EH (cell line): ENCODE data around the gene TBC1D2.
A peak's percentile ranks its signal among the peaks of the same experiment; 100 is the strongest.
"Not testable (repeated sequence)": the region's sequence is repeated elsewhere in the genome, so short reads cannot be mapped to it uniquely, and the experiment has no call there.

Experiments
- DNase-seq: peaks from one replicate; pipeline ENCODE4 v3.0.0-alpha.2; 2015; ENCODE audit warnings: low read depth

Gene TBC1D2

DNA sequence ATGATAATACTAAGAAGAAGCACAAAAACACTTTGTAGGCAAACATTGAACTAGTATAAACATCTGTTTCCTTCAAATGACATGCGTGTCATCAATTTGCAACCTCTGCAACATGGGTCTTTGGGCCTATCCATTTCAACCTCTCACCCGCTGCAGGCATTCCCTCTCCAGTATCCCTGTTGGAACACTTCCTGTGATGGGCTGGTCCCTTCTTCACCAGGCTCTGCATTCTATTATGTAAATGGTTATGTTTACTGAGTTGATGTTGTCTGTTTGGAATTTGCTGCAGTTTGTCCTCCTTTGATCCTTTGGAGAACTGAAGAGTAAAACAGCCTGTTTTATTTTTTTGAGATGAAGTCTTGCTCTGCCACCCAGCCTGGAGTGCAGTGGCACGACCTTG, 16.6 kb upstream of the TBC1D2 start:
- DNase-seq = no peak

DNA sequence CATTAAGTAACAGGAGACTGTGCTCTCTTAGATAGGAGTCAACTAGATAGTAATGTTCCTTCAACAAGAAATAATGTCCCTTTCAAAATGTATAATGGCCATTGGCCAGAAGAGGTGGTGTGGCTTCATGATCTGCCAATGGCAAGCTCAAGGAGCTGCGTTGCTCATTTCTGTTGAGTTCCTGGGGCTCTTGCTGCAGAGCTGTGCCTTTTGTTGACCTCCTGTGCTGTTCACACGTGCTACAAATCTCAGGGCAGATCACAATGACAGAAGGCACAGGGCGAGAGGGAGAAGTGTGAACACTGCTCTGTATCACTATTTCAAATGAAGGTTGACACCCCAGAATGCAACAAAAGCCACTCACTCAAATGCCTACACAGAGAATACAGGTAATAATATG, 16.0 kb upstream of the TBC1D2 start:
- no peak for DNase-seq

DNA sequence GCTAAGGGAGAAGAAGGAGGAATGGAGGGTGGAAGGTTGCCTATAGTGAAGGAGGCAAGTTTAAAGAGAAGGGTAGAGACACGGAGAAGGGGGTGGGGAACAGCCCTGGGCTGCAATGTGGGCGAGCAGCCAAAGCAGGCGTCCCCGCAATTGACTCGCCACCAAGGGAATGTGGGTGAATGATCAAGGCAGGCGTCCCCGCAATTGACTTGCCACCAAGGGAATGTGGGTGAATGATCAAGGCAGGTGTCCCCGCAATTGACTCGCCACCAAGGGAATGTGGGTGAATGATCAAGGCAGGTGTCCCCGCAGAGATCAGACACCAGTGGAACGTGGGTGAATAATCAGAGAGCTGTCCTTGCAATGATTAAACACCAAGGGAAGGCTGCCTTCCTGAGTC, 14.8 kb upstream of the TBC1D2 start:
- not testable (repeated sequence) for DNase-seq

DNA sequence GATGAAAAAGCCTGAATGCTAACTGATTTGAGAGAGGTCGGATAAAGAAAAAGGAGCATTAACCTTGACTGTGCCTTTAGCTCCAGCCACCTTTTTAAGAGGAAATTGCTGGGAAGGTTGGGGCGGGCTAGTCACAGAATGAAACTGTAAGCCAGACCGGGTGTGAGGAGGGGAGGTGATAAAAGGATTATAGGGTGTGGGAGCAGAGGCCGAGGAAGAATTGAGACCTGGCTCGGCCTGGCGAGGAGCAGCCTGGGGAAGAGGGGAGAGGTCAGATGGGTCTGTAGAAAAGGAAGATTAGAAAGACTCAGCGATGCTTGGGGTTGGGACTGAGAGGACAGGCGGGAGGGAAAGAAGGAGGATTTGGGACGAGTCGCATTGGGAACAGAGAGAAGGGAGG, 14.2 kb upstream of the TBC1D2 start:
- DNase-seq = not testable (repeated sequence)

DNA sequence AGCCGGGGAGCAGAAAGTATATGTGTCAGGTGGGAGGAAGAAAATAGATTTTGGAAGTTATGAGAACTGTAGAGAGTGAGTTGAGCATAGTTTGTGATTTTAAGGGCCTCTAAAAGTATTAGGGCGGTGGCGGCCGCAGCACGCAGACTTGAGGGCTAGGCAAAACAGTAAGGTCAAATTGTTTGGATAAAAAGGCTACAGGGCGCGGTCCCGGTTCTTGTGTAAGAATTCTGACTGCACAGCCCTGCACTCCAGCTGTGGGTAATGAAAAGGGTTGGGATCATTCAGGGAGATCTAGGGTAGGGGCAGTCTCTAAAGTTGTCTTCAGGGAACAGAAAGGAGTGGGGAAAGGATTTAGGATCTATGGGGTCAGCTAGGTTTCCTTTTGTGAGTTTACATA, 12.1 kb upstream of the TBC1D2 start:
- not testable (repeated sequence) for DNase-seq

DNA sequence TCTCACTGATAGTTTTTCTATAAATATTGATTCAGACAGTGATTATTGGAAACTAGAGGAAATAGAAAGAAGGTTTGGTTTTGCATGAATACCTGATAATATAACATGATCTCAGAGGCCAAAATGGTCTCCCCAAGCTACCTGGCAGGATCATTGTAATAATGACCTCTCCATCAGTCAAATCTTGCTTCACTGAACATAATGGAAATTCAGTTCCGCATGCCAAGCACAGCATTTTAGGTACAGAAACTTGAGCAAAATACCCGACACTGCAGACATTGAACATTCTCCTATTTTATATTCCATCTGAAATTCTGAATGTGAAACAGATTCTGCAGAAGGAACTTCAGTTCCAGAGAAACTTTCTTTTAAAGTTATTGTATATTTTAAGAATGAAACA, 9.1 kb upstream of the TBC1D2 start:
- no peak for DNase-seq

DNA sequence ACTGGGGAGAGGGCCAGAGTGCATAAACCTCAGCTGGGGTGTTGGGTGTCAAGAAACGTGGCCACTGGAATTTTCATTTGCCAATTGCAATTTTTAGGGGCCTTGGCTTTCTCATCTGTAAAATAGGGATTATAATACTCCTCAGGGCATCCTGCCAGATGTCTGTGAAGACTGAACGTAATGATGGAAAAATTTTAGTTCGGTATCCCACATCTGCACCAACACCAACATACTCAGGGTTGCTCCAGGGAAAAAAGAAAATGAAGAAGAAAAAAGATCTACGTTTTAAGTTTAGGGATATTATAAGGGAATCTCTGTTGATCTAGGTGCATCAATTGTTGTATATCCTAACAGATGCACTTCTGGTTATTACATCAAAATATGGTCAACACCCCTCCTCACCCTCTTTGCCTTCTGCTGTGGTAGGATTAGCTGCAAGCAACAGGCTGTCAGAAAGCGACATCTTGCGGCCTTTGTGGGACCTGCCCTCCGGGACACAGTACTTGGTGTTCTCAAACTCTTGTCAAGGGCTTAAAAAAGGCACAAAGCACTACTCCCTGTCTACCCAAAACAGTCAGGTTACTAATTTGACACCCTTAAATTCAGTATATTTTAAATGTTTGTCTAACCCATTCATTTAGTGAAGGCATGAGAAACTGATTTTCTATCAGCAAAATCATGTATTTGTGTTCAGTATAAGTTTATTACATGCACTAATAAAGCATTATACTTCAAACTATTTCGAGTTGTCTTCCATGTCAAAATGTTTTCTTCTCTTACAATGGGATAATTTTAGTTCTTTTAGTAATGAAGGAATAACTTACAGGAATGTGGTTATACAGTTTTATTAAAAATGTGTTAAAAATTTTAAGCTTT, 8.3 kb upstream of the TBC1D2 start:
- DNase-seq = peak; percentile 81

DNA sequence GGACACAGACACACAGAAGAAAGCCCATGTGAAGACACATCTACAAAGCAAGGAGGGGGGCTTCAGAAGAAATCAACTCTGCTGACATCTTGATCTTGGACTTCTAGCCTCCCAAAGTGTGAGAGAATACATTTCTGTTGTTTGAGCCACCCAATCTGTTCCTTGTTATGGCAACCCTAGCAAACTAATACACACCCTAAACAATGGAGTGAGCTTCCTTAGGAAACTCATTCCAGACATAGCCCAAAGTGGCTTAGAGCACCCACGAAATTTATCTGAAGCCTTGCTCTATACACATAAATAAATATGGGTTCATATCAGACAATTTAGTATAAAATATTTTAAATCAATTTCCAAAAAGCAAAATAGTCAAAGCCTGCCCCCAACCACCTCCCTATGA, 7.6 kb upstream of the TBC1D2 start:
- DNase-seq = no peak

DNA sequence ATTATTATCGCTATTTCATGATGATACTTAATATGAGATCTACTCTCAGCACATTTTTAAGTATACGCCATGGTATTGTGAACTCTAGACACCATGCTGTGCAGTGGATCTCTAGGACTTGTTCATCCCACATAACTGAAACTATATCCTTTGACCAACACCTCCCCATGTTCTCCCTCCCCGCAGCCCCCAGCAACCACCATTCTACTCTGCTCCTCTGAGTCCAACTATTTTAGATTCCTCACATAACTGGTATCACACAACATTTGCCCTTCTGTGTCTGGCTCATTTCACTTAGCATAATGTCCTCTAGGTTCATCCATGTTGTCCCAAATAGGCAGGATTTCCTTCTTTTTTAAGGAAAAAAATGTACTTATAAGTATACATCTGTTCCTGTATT, 6.6 kb upstream of the TBC1D2 start:
- DNase-seq = no peak

DNA sequence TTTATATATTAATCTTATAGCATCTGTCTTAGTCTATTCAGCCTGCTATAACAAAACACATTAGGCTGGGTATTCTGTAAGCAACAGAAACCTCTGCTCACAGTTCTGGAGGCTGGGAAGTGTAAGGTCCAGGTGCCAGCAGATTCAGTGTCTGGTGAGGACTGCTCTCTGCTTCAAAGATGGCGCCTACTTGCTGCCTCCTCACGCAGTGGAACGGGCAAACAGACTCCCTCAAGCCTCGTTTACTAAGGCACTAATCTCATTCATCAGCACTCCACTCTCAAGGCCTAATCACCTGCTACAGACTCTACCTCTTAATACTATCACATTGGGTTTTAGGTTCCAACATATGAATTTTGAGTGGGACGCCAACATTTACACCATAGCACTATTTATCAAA, 5.2 kb upstream of the TBC1D2 start:
- no peak for DNase-seq

DNA sequence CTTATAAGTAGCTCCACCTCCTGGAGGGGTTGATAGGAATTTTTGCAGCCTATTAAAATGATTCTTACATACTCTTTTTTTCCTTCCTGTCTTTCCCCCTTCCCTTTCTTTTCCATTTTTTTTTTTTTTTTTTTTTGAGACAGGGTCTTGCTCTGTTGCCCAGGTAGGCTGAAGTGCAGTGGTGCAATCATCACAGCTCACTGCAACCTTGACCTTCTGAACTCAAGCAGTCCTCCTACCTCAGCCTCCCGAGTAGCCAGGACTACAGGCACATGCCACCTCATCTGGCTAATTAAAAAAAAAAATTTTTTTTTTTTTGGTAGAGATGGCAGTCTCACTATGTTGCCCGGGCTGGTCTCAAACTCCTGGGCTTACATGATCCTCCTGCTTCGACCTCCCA, 4.3 kb upstream of the TBC1D2 start:
- no peak for DNase-seq

DNA sequence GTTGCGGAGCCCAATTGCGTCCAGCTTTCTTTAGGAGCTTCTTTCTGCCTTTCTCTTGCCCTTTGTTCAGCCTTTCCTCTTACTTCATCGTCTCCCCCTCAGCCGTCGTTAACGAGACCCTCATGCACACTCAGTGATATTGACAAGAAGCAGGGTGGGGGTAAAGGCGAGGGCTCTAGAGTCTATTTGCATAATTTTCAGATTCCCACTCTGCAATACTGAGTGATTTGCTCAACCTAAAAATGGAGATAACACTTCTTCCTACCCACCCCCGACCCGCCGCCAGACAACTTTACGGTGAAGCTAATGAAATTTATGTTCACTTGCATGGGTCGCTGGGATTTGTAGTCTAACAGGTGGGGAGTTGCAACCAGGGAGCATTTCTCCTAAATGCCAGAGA, 1.3 kb upstream of the TBC1D2 start:
- DNase-seq = peak; percentile 24

DNA sequence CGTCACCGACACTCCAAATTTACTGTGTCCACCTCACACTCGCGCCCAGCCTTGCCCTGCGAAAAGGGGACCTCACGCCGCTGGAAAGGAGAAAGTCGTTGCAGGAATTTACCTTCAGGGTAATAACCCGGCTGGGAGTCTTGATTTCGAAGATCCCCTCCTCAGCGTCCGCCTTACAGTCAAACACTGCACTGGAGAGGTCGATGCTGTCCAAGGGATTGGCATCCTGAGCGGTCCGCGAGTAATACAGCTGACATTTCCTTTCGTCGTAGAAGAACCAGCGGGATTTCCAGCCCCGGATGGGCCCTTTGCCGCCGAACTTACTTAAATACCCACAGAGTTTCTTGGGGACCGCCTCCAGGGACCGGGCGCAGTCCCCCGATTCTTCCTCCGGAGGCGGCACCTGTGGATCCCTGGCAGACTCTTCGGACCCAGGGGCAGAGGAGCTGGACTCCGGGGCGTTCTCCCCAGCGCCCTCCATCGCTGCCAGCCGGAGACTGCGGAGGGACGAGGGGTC, 330 bp downstream of the TBC1D2 start:
- peak; percentile 76 for DNase-seq

DNA sequence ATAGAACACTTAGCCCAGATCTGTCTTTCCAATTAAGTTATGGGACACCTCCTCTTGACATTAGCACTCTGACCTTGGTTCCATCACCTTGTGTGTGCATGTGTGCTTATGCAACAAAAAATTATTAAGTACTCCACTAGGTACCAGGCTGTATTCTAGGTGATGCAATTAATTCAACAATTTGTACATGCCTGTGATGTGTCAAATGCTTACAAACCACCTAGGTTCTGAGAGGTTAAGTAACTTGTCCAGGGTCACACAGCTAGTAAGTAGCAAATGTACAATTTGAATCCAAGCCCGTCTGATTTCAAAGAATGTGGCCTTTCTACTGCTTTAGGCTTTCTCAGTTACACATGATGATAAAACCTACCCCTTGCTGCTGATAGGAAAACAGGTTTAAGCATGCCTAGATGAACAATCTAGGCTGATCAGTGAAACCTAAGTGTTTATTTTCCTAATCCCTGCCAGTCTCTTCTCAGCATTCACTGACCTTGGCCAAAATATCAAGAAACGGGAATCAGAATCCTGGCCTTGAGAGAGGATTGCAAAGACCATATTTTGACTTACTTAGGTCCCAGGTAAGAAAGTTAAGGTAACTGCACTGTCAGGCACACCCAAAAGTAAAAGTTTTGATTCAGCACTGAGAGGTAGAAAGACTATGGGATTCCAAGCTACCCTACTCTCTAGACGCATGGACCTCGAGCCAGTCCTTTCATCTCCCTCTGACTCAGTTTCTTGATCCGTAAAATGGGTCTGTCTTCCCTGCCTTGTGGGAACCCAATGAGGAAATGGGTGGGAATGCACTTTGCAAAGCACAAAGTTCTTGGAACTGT, 1.0 kb downstream of the TBC1D2 start:
- no peak for DNase-seq

DNA sequence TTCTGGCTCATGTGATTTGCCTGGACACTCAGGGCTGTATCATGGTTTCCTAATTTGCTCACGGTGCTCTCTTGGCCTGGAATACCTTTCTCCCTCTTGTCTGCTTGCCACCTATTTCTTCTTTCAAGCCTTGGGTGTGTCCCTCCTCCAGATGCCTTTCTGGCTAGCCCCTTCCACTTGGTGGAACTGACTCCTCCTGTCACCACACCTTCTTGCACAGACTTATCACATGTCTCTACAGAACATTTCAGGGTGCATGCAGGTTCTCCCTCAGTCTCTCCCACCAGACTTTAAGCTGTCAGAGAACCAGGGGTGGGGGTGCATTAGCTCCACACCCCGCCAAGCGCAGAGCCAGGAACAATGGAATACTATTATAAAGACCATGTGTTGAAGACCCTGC, 1.9 kb downstream of the TBC1D2 start:
- no peak for DNase-seq

DNA sequence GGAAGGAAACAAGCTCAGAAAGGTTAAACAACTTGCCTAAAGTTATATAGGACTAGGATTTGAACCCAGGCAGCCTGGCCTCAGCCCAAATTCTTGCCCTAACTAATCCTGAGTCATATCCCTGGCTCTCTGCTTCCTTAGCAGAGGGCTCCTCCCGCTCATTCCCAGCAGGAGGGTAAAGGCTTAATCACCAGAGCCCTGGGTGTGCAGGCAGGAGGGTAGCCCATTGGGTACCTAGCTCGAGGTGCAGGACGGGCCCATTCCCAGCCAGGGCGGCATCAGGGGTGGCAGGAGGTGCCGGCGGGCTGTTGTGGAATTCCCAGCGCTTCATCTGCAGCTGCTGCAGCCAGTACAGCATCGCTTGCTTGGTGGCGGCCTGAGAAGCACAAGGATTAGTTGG, 3.9 kb downstream of the TBC1D2 start:
- peak; percentile 90 for DNase-seq

DNA sequence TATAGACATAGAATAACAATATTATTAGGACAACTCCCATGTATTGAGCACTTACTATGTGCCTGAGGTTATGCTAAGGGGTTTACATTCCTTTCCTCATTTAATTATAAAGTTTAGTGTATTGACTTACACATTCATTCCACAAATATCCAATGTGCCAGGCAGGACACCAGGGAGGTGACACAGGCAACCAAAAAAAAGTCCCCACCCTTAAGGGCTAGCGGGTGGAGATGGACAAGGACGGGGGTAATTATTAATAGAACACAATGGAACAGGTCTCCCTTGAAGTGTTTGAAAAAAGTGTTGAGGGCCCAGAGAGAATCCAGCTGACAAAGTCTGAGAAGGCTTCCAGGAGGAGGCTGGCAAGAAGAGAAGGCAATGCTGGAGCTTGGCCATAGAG, 5.7 kb downstream of the TBC1D2 start:
- peak; percentile 36 for DNase-seq

DNA sequence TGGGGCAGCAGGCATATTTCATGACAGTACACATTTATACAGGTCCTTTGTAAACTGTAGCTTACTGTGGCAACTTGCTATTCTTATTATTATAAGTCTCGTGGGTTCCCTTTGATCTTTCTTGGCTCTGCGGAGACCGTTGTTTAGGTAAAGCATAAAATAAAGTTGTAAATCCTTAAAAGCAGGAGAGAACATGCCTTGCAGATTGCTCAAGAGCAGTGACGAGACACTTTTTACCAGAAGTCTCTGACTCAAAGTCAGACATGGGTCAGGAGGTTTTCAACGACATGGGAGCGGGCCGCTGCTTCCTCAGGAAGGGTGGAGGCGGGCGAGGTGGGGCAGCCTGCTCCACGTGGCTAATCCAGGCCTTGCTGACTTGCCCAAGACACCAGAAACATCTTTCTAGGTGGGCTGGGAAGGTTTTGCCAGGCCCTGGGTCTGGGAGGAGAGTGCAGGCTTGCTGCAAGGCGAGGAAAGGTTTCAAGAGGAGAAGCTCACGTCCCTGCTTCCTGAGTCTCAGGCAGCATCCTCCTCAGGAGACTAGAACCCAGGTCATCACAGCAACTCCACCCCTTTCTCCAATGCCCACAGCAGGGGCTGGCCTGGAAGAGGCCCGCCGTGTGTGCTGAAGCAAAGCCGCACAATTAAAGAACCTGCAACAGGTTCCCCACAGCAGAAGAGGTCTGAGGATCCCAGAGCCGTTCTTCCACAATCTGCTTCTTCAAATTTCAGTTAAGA, 6.5 kb downstream of the TBC1D2 start:
- DNase-seq = peak; percentile 97

DNA sequence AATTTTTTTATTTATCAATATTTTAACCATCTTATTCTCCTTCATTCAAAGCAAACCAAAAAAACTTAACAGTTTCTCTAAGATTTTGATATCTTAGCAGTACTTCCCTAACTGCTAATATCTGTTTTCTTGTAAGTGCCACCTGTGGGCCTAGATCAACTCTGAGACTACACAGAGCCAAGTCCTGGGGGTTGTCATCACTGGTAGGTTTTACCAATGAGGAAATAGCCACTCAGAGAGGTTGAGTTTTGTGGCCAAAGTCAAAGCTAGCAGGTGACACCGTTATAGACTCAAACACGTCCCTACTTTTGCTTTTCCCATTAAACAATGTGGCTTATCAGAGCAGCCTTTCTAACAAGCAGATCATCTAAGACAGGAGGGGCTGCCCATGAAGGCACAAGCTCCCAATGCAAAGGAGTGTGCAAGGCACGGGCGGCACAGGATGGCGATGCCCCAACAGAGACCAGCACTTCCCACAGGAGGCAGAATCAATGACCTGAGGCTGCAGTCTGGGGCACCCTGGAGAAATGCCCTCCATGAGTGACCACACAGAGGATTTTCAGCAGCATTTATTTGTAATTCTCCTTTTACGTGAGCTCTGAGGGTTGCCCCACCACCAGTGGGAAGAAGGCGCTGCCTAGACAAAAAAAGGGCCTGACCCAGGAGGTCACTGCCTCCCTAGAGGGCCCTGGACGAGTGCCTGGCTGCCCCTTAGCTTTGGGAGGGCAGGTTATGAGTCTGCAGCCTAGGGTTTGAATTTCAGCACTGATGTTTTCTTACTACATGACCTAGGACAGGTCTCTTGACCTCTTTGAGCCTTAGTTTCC, 7.4 kb downstream of the TBC1D2 start:
- DNase-seq = no peak

DNA sequence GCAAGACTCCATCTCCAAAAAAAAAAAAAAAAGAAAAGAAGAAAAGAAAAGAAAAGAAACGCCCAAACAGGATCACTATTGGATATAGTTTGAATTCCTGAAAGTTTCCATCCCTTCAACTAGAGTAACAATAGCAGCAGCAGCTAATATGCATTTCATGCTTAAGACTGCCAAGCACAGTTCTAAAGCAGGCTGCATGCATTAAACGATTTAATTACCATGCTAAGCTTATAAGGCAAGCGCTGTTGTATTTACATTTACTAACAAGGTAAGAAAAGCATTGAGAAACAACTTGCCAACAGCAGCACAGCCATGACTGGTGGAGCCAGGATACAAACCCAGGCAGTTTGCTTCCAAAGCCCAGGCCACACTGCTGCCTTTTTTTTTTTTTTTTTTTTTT, 13.0 kb downstream of the TBC1D2 start:
- no peak for DNase-seq
